Neural progenitor cell (in vitro differentiated cells): ENCODE data around the gene PNPLA6.

Experiments
- CTCF ChIP-seq: fragments of 200-600 bp; sonication (generic); IDR thresholded peaks from 2 replicates; pipeline ENCODE4 v1.5.1; 2017; ENCODE audit warnings: antibody characterized with exemption, mild to moderate bottlenecking
- EZH2 ChIP-seq: fragments of 200-600 bp; sonication (generic); IDR thresholded peaks from 2 replicates; pipeline ENCODE4 v1.6.1; 2017; ENCODE audit warnings: antibody characterized with exemption, mild to moderate bottlenecking, moderate library complexity
- EZH2phosphoT487 ChIP-seq: fragments of 200-600 bp; sonication (generic); IDR thresholded peaks from 2 replicates; pipeline ENCODE4 v1.6.1; 2017; ENCODE audit warnings: antibody characterized with exemption

GRCh38 chr19:7547159-7547558, 11.6 kb downstream of the PNPLA6 start:
- TF ChIP-seq CTCF (no peak), EZH2 (no peak), EZH2phosphoT487 (no peak)
